ENCODE results near the gene U2AF1L4. TPM values are rescaled to one million over a fixed set of nuclear protein-coding genes. Genes with fewer than 3 reads are reported as not detected.

The U2AF1L4 gene
- total and polyA plus RNA-seq, 2 donors (not counting 3 experiments of a cell fraction or from before 2014, with no cell fraction given), result 5.6 to 13.5 TPM

DNA sequence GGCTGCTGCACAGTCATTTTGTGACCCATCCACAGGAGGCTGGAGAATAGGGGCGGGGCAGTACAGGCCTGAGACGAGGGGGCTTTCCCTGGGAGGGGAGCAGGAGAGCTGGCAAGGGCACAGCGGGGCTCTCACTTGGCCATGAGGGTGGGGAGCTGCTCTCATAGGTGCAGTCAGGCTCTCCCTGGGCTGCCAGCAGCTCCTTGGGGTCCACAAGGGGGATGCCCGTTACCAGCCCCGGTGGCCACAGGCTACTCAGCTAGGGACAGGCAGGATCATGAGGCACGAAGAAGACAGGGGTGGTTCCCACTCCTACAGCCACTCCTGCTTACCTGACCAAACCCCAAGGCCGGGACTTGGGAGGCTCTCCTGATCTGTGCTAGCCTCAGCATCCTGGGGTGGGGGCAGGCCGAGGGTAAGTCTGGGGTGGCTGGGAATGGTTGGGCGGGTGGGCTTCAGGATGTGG lies 46.6 kb upstream of the U2AF1L4 start:
- H3K4me2 ChIP-seq (ENCODE audit: insufficient read depth, low read length), result no peak overlapping the region
- no peak overlapping the region for H3K9ac ChIP-seq (replicated peaks; ENCODE audit: extremely low read depth, insufficient read depth, low read length)
- POLR2A ChIA-PET, result no interaction called here
- no peaks in the 10 kb centered on the region for H3K9me3 ChIP-seq (replicated peaks; ENCODE audit: control insufficient read depth, insufficient read depth, low read length)
- no peaks in the 10 kb centered on the region for H3K9me1 ChIP-seq (replicated peaks; ENCODE audit: control insufficient read depth, extremely low read depth, insufficient read depth, low read length)
- H3K36me3 ChIP-seq (ENCODE audit: control insufficient read depth in 2 of 2, extremely low read depth in 1 of 2, insufficient read depth in 2 of 2, low read length in 2 of 2), result no peaks in the 10 kb centered on the region
- TF ChIP-seq JUN (IDR thresholded peaks at IDR 0.05; ENCODE audit: borderline replicate concordance, insufficient read depth, insufficient read length, low read depth), result no peak
- TF ChIP-seq, protein P1, sequence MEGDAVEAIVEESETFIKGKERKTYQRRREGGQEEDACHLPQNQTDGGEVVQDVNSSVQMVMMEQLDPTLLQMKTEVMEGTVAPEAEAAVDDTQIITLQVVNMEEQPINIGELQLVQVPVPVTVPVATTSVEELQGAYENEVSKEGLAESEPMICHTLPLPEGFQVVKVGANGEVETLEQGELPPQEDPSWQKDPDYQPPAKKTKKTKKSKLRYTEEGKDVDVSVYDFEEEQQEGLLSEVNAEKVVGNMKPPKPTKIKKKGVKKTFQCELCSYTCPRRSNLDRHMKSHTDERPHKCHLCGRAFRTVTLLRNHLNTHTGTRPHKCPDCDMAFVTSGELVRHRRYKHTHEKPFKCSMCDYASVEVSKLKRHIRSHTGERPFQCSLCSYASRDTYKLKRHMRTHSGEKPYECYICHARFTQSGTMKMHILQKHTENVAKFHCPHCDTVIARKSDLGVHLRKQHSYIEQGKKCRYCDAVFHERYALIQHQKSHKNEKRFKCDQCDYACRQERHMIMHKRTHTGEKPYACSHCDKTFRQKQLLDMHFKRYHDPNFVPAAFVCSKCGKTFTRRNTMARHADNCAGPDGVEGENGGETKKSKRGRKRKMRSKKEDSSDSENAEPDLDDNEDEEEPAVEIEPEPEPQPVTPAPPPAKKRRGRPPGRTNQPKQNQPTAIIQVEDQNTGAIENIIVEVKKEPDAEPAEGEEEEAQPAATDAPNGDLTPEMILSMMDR (IDR thresholded peaks at IDR 0.05; ENCODE audit: extremely low read depth in 1 of 2, insufficient read depth in 1 of 2, low read depth in 1 of 2, low read length in 2 of 2), result no peak
- no peak for TF ChIP-seq MYC (IDR thresholded peaks at IDR 0.05; ENCODE audit: low read depth, low read length)
- TF ChIP-seq GATA2 (IDR thresholded peaks at IDR 0.05; ENCODE audit: insufficient read depth, insufficient read length, low read depth, low read length), result no peak
- TF ChIP-seq EZH2 (IDR thresholded peaks at IDR 0.05; ENCODE audit: borderline replicate concordance, low read depth, low read length, severe bottlenecking), result no peak
- TF ChIP-seq FOS (IDR thresholded peaks at IDR 0.05; ENCODE audit: borderline replicate concordance, insufficient read depth, low read length), result no peak
- TF ChIP-seq POLR2AphosphoS5 (IDR thresholded peaks at IDR 0.05; ENCODE audit: insufficient read depth, low read depth, low read length), result no peak
- TF ChIP-seq POLR2A (IDR thresholded peaks at IDR 0.05; ENCODE audit: low read depth, low read length), result no peak
- TF ChIP-seq, protein P2, sequence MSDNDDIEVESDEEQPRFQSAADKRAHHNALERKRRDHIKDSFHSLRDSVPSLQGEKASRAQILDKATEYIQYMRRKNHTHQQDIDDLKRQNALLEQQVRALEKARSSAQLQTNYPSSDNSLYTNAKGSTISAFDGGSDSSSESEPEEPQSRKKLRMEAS (IDR thresholded peaks at IDR 0.05; ENCODE audit: insufficient read depth, insufficient read length), result no peak
- peaks cover 9 to 15% of the 10 kb centered on the region in 2 experiments for H3K27me3 ChIP-seq (ENCODE audit: control insufficient read depth in 2 of 2, insufficient read depth in 2 of 2, low read length in 2 of 2)
- H3K4me1 ChIP-seq (ENCODE audit: control insufficient read depth, extremely low read depth, insufficient read depth, low read length), result no peaks in the 10 kb centered on the region
- FAIRE-seq (no peak), DNase-seq (ENCODE audit: low read depth, low spot score) (no peak)
- no peaks in the 10 kb centered on the region for H4K20me1 ChIP-seq (replicated peaks; ENCODE audit: control insufficient read depth, extremely low read depth, insufficient read depth, low read length)
- no peak overlapping the region for H3K27ac ChIP-seq (ENCODE audit: insufficient read depth, low read depth, low read length)
- CTCF ChIA-PET, result interaction anchor here (0.6 kb wide), 1 partner anchor 339 kb away, joined by 4 read pairs; no protein-coding TSS in a partner anchor
- no TSS peak for BruUV-seq (replicated peaks)
- dilution Hi-C loops (cut with MboI; ENCODE audit: extremely low pct_ligation_motif_present, low sequenced_read_pairs), result no loop called here
- H3K4me3 ChIP-seq (replicated peaks in 1 of 3; ENCODE audit: insufficient read depth in 1 of 3, low read depth in 1 of 3, low read length in 3 of 3), result no peak overlapping the region
- intact Hi-C loops (cut with micrococcal nuclease), result no loop called here
- no peak overlapping the region for H2AFZ ChIP-seq (ENCODE audit: low read depth, low read length)
- H3K79me2 ChIP-seq (ENCODE audit: control insufficient read depth, insufficient read depth, low read length), result no peaks in the 10 kb centered on the region
